ENCODE data around the gene PRR35. TPM values are rescaled to one million over a fixed set of nuclear protein-coding genes. Genes with fewer than 3 reads are reported as not detected.

PRR35 gene
- polyA plus RNA-seq, 1 donor from 2014 or later, result not detected

- no peaks in the 10 kb centered on the region for H3K9me2 ChIP-seq (ENCODE audit: insufficient read depth, low read length)
- no peak overlapping the region for H3K4me3 ChIP-seq (ENCODE audit: low read length)
- no peaks in the 10 kb centered on the region for H3K79me2 ChIP-seq (replicated peaks; ENCODE audit: insufficient read depth, low read length)
- no peaks in the 10 kb centered on the region for H3K27me3 ChIP-seq (ENCODE audit: insufficient read depth, low read depth, low read length)
- no peak overlapping the region for H3K9ac ChIP-seq (ENCODE audit: low read length)
- H4K20me1 ChIP-seq (ENCODE audit: insufficient read depth), result no peaks in the 10 kb centered on the region
- no peak overlapping the region for H2AFZ ChIP-seq (ENCODE audit: low read depth, low read length)
- H3F3A ChIP-seq (ENCODE audit: insufficient read depth, low read length, poor library complexity, severe bottlenecking), result no peaks in the 10 kb centered on the region
- H3K9me3 ChIP-seq (ENCODE audit: low read length), result no peaks in the 10 kb centered on the region
- H3K4me2 ChIP-seq (ENCODE audit: low read length), result no peak overlapping the region
- H3K27ac ChIP-seq (ENCODE audit: low read length), result no peak overlapping the region
- H3K36me3 ChIP-seq (ENCODE audit: insufficient read depth, low read length), result peaks cover 4% of the 10 kb centered on the region
- no peak for TF ChIP-seq MXI1 (conservative IDR thresholded peaks at IDR 0.05; ENCODE audit: poor library complexity, severe bottlenecking)
- no peak for TF ChIP-seq POLR2AphosphoS5 (IDR thresholded peaks at IDR 0.05)
- TF ChIP-seq CTCF (IDR thresholded peaks at IDR 0.05; ENCODE audit: poor library complexity, severe bottlenecking), result no peak
- no peak for TF ChIP-seq TAF1 (IDR thresholded peaks at IDR 0.05; ENCODE audit: low read depth)
- no peak for TF ChIP-seq EZH2 (IDR thresholded peaks at IDR 0.05; ENCODE audit: borderline replicate concordance, insufficient read depth, low read length, poor library complexity, severe bottlenecking)
- no peak for TF ChIP-seq SMC3 (conservative IDR thresholded peaks at IDR 0.05; ENCODE audit: poor library complexity)
- no peak for TF ChIP-seq EP300 (conservative IDR thresholded peaks at IDR 0.05; ENCODE audit: poor library complexity, severe bottlenecking)
- no peak for TF ChIP-seq REST (IDR thresholded peaks at IDR 0.05; ENCODE audit: borderline replicate concordance)
These were observed 40.8 kb upstream of the PRR35 start for GRCh38 chr16:519425-519824.

- Histone ChIP-seq H3K27ac (ENCODE audit: low read length) (no peak overlapping the region), H3K4me3 (ENCODE audit: low read length) (no peak overlapping the region), H3K36me3 (ENCODE audit: insufficient read depth, low read length) (peaks cover 4% of the 10 kb centered on the region), H3F3A (ENCODE audit: insufficient read depth, low read length, poor library complexity, severe bottlenecking) (no peaks in the 10 kb centered on the region), H3K79me2 (replicated peaks; ENCODE audit: insufficient read depth, low read length) (no peaks in the 10 kb centered on the region), H3K9me3 (ENCODE audit: low read length) (no peaks in the 10 kb centered on the region), H4K20me1 (ENCODE audit: insufficient read depth) (no peaks in the 10 kb centered on the region), H3K27me3 (ENCODE audit: insufficient read depth, low read depth, low read length) (no peaks in the 10 kb centered on the region), H3K9ac (ENCODE audit: low read length) (no peak overlapping the region), H3K4me2 (ENCODE audit: low read length) (no peak overlapping the region), H2AFZ (ENCODE audit: low read depth, low read length) (no peak overlapping the region), H3K9me2 (ENCODE audit: insufficient read depth, low read length) (no peaks in the 10 kb centered on the region)
- TF ChIP-seq EP300 (conservative IDR thresholded peaks at IDR 0.05; ENCODE audit: poor library complexity, severe bottlenecking), result no peak
- no peak for TF ChIP-seq SMC3 (conservative IDR thresholded peaks at IDR 0.05; ENCODE audit: poor library complexity)
- no peak for TF ChIP-seq RAD21 (conservative IDR thresholded peaks at IDR 0.05)
- no peak for TF ChIP-seq CTCF (IDR thresholded peaks at IDR 0.05; ENCODE audit: poor library complexity, severe bottlenecking)
- no peak for TF ChIP-seq EZH2 (IDR thresholded peaks at IDR 0.05; ENCODE audit: borderline replicate concordance, insufficient read depth, low read length, poor library complexity, severe bottlenecking)
These were observed 40.1 kb upstream of the PRR35 start for GRCh38 chr16:519841-520687.
